Heart left ventricle (tissue), 16 donors: ENCODE measurements around the gene TMEM184B. TPM values are rescaled to one million over a fixed set of nuclear protein-coding genes. Genes with fewer than 3 reads are reported as not detected.

ENCODE experiments used
- ATAC-seq, 4 donors: fragments of 200-7000 bp; cut with Tn5 transposase; one replicate each; pipeline ENCODE4 v1.9.1; 2020 to 2022; ENCODE audit warnings: moderate library complexity in 4 of 4, mild to moderate bottlenecking in 3 of 4, moderate number of reproducible peaks in 1 of 4
- DNase-seq, 5 donors: peaks; one replicate each; pipeline ENCODE4 v3.0.0-alpha.2; 2020
- H3K27ac ChIP-seq, 12 donors: fragments of 200-600 bp; sonication (generic) in 4 of 12; one replicate each; pipeline versions ENCODE4 v1.5.0 to v1.8.0; 2016 to 2022; ENCODE audit warnings: mild to moderate bottlenecking in 2 of 12
- H3K27me3 ChIP-seq, 9 donors: fragments of 200-600 bp; sonication (generic) in 2 of 9; one replicate each; pipeline versions ENCODE4 v1.5.1 to v1.8.0; 2016 to 2022; ENCODE audit warnings: mild to moderate bottlenecking in 3 of 9
- H3K36me3 ChIP-seq, 9 donors: fragments of 200-600 bp; sonication (generic) in 2 of 9; one replicate each; pipeline versions ENCODE4 v1.5.0 to v1.8.0; 2018 to 2022; ENCODE audit warnings: mild to moderate bottlenecking in 2 of 9
- H3K4me1 ChIP-seq, 12 donors: fragments of 200-600 bp; sonication (generic) in 4 of 12; one replicate each; pipeline versions ENCODE4 v1.5.0 to v1.8.0; 2016 to 2022; ENCODE audit warnings: mild to moderate bottlenecking in 3 of 12
- H3K4me3 ChIP-seq, 12 donors: fragments of 200-600 bp; sonication (generic) in 4 of 12; one replicate each; pipeline versions ENCODE4 v1.5.0 to v1.8.0; 2017 to 2022; ENCODE audit warnings: mild to moderate bottlenecking in 9 of 12, moderate library complexity in 4 of 12
- H3K9me3 ChIP-seq, 12 donors: fragments of 200-600 bp; sonication (generic) in 4 of 12; one replicate each; pipeline versions ENCODE4 v1.5.0 to v1.8.0; 2016 to 2022; ENCODE audit warnings: mild to moderate bottlenecking in 1 of 12
- POLR2A ChIP-seq, 2 donors: fragments of 450-650 bp; IDR thresholded peaks; one replicate each; pipeline ENCODE4 v1.6.1; 2017; ENCODE audit warnings: antibody characterized with exemption in 2 of 2, mild to moderate bottlenecking in 2 of 2, moderate library complexity in 2 of 2
- WGBS, 4 donors: extraction: QIAGEN DNeasy Blood & Tissue Kit in 2 of 4; methylation state at CpG; one replicate each; pipeline versions ENCODE4 v1.1.5 to v1.1.7; 2013 to 2018; 5-methylcytosine and 5-hydroxymethylcytosine counted together
- intact Hi-C, 10 donors: fragments of 100-400 bp; cut with DNase I; formaldehyde crosslinking; loops; one replicate each; pipeline versions ENCODE4 v1.11.1 to v1.14.2; 2022
- polyA plus RNA-seq, 2 donors: library from polyadenylated mRNA; stranded (reverse); fragments of 200-250 nt; gene quantifications; one replicate each; pipeline ENCODE4 v1.2.3, GENCODE V29; 2013
- total RNA-seq, 9 donors: library from RNA; depleted of rRNA in 2 of 9; stranded (reverse); fragments of >200 nt in 2 of 9; fragmentation: NEBNext Ultra II Directional in 3 of 9; extraction: Animal tissue kit (Norgen Biotek cat#: 25700) in 3 of 9; gene quantifications; one replicate each; pipeline versions ENCODE4 v1.1.0 to v1.2.4, GENCODE V29; 2016 to 2023
- TF ChIP-seq, protein P1 (sequence below), 12 donors: fragments of 200-600 bp; sonication (generic) in 4 of 12; IDR thresholded peaks; one replicate each; pipeline versions ENCODE4 v1.5.0 to v1.8.0; 2018 to 2022; ENCODE audit warnings: antibody characterized with exemption in 12 of 12, mild to moderate bottlenecking in 5 of 12
- donor health status: ischemic (EF 13 %, LVEDD 7.1; RV severe dilation, severe dysfunction).
- donor health status: healthy with polysubstance abuse.
- donor health status: DM: no; HTN: yes; CAD: no.
- donor health status: DM: no; HTN: no; CAD: no.
- donor health status: ischemic (EF 25% LVEDD 6.9; RV normal size, moderate dysfunction).
- donor health status: ischemic (EF 25% LVEDD 5.7; RV mildly dilated, moderate dysfunction).
- donor health status: healthy.
- donor health status: DM: yes; HTN: yes; CAD: no.
- donor health status: ischemic (EF 35%, LVEDD 5.7; RV mildly dilated, moderate dysfunction).
- donor health status: nonischemic (EF 11% LVEDD 7.7; RV severe dilation, severe dysfunction).
- donor health status: DM: yes; HTN: yes; CAD: no.
- donor health status: PGD.
- donor health status: ischemic (EF 29% LVEDD 5.4; RV normal size, mild dysfunction).
- donor health status: nonischemic (EF 23%, LVEDD 6.1; RV moderate dilation, normal function).

Gene TMEM184B
- total and polyA plus RNA-seq, 11 donors = 19.5 to 103 (median 47.0) TPM

DNA sequence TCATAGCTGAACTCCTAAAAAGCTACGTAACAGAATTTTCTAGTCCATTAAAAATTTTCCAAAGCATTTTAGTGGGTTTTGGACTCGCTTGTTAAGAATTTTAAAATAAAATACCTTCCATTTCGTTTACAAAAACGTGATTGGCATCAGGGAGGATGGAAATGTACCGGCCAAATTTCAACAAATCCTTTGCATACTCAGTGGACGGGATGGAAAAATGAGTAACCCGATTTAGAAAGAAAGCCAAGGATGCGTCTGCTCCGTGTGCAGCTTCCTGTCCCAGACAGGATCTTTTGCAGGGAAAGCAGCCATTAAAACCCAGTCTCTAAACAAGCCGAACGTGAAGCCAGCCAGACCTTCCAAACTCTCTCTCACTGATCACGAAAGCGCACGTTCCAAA, 15.6 kb downstream of the TMEM184B start:
- Histone ChIP-seq H3K27me3 (no peaks in the 10 kb centered on the region), H3K9me3 (no peaks in the 10 kb centered on the region), H3K36me3 (no peaks in the 10 kb centered on the region), H3K27ac (peak overlapping the region; percentile 47 to 91 (median 78)), H3K4me1 (peaks cover 17 to 89% (median 64%) of the 10 kb centered on the region in 12 donors), H3K4me3 (peak overlapping the region in 6 of 12 donors; percentile 4 to 24 (median 15))
- WGBS, 4 donors = 35 to 52% (median 38%) methylated on average over 14 of the region's 14 CpGs
- ATAC-seq (peak in 2 of 4 donors; percentile 37 to 38), DNase-seq (no peak)
- TF ChIP-seq, protein P1, sequence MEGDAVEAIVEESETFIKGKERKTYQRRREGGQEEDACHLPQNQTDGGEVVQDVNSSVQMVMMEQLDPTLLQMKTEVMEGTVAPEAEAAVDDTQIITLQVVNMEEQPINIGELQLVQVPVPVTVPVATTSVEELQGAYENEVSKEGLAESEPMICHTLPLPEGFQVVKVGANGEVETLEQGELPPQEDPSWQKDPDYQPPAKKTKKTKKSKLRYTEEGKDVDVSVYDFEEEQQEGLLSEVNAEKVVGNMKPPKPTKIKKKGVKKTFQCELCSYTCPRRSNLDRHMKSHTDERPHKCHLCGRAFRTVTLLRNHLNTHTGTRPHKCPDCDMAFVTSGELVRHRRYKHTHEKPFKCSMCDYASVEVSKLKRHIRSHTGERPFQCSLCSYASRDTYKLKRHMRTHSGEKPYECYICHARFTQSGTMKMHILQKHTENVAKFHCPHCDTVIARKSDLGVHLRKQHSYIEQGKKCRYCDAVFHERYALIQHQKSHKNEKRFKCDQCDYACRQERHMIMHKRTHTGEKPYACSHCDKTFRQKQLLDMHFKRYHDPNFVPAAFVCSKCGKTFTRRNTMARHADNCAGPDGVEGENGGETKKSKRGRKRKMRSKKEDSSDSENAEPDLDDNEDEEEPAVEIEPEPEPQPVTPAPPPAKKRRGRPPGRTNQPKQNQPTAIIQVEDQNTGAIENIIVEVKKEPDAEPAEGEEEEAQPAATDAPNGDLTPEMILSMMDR (IDR thresholded peaks at IDR 0.05) = no peak
- no peak for TF ChIP-seq POLR2A (IDR thresholded peaks at IDR 0.05)
- intact Hi-C loops = no loop called here

DNA sequence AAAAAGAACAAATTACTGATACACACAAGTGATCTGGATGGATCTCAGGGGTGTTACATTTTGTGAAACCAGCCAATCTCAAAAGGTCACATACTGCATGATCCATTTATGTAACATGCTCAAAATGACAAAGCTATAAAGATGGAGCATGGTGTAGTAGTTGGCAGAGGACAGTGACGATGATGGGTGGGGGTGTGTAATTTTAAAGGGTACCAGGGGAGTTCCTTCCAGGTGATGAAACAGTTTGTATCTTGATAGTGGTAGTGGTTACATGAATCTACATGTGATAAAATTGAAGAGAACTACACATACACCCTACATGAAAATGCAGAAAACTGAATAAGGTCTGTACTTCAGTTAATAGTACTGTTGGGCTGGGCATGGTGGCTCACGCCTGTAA, 17.1 kb downstream of the TMEM184B start:
- Histone ChIP-seq H3K4me1 (peaks cover 14 to 88% (median 63%) of the 10 kb centered on the region in 12 donors), H3K36me3 (no peaks in the 10 kb centered on the region), H3K27ac (peak overlapping the region in 8 of 12 donors; percentile 28 to 91 (median 84)), H3K4me3 (no peak overlapping the region), H3K9me3 (no peaks in the 10 kb centered on the region), H3K27me3 (no peaks in the 10 kb centered on the region)
- intact Hi-C loops = no loop called here
- ATAC-seq (no peak), DNase-seq (no peak)
- TF ChIP-seq, protein P1 (IDR thresholded peaks at IDR 0.05) = no peak
- TF ChIP-seq POLR2A (IDR thresholded peaks at IDR 0.05) = no peak
- WGBS, 4 donors = 91 to 96% (median 94%) methylated on average over 2 of the region's 2 CpGs

GRCh38 chr22:38251341-38251692, 21.5 kb downstream of the TMEM184B start:
- intact Hi-C loops = no loop called here
- ATAC-seq = peak in 2 of 4 donors; percentile 7 to 16
- Histone ChIP-seq H3K4me3 (no peak overlapping the region), H3K4me1 (peaks cover 1 to 71% (median 41%) of the 10 kb centered on the region in 12 donors), H3K9me3 (peaks cover 0 to 7% (median 0%) of the 10 kb centered on the region in 12 donors), H3K27ac (peak overlapping the region in 2 of 12 donors; percentile 3 to 31), H3K27me3 (no peaks in the 10 kb centered on the region), H3K36me3 (peaks cover 0 to 18% (median 14%) of the 10 kb centered on the region in 9 donors)
- 83 to 88% (median 85%) methylated on average over 7 of the region's 7 CpGs for WGBS, 4 donors
- TF ChIP-seq POLR2A (IDR thresholded peaks at IDR 0.05) = no peak
- TF ChIP-seq, protein P1 (IDR thresholded peaks at IDR 0.05) = no peak
- peak in 1 of 5 donors; percentile 74 for DNase-seq

DNA sequence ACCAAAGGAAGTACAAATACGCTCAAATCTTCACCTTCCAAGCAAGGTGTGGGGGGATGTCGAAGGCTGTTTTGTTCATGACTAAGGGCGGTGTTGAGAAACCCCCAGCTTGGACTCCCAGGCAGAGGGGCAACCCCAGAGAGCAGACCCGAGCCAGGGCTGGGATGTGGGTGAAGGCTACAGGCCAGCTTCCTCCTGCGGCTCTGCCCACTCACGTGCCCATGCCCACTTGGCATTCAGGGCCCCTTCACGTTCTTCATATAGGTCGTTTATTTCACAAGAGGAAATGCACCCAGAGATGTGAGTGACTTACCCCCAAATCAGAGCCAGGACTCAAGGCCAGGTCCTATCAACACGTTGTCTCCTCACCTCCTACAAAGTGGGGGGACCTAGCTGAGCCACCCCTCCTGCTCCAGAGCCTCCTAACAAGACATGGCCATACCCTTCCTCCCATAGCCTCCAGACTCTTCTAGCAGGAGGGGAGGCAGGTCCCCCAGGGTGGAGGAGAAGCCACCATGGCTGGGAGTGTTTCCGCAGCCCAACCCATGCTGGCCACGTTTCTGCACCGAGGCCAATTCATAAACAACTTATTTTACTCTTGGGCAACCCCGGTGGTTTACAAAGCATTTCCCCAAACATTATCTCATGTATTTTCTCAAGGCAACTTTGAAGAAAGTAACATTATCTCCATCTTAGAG, 22.0 kb downstream of the TMEM184B start:
- no peak for TF ChIP-seq POLR2A (IDR thresholded peaks at IDR 0.05)
- TF ChIP-seq, protein P1 (IDR thresholded peaks at IDR 0.05) = no peak
- DNase-seq (no peak), ATAC-seq (no peak)
- no peak overlapping the region for H3K4me3 ChIP-seq
- H3K9me3 ChIP-seq = peaks cover 0 to 7% (median 0%) of the 10 kb centered on the region in 12 donors
- intact Hi-C loops = no loop called here
- H3K27ac ChIP-seq = peak overlapping the region in 3 of 12 donors; percentile 12 to 52 (median 31)
- 72 to 76% (median 74%) methylated on average over 13 of the region's 13 CpGs for WGBS, 4 donors
- H3K36me3 ChIP-seq = peaks cover 0 to 23% (median 19%) of the 10 kb centered on the region in 9 donors
- no peaks in the 10 kb centered on the region for H3K27me3 ChIP-seq
- H3K4me1 ChIP-seq = peaks cover 0 to 74% (median 41%) of the 10 kb centered on the region in 12 donors
